H1 (cell line): ENCODE data around the gene SEMA4D. TPM values are rescaled to one million over a fixed set of nuclear protein-coding genes. Genes with fewer than 3 reads are reported as not detected.

Source experiments
- EP300 ChIP-seq, 2 experiments: IDR thresholded peaks; 1 replicate in 1 of 2; 2 replicates in 1 of 2; pipeline ENCODE4 v1.6.1; 2011 to 2012; ENCODE audit warnings: low read depth in 2 of 2, low read length in 2 of 2, mild to moderate bottlenecking in 2 of 2, borderline replicate concordance in 1 of 2, inconsistent platforms in 1 of 2, moderate library complexity in 1 of 2
- POU5F1 ChIP-seq: IDR thresholded peaks from 2 replicates; pipeline ENCODE4 v1.6.1; 2011; ENCODE audit warnings: low read depth, mild to moderate bottlenecking, low read length, moderate library complexity
- polyA plus RNA-seq, 7 experiments: library from polyadenylated mRNA; depleted of rRNA in 3 of 7; stranded (reverse) in 5 of 7; unstranded in 2 of 7; fragments of >200 nt in 5 of 7; fragments of 200-250 nt in 2 of 7; gene quantifications; 1 replicate in 5 of 7; 2 replicates in 1 of 7; 4 replicates in 1 of 7; pipeline versions ENCODE4 v1.2.1 to v1.2.3, GENCODE V29; 2011 to 2013; ENCODE audit warnings: missing spikeins in 2 of 7, mixed read lengths in 2 of 7
- total RNA-seq: library from RNA; stranded (reverse); fragmentation: NEBNext Ultra II Directional; extraction: Animal tissue kit (Norgen Biotek cat#: 25700); gene quantifications from 2 replicates; pipeline ENCODE4 v1.2.1, GENCODE V29; 2021
- TF ChIP-seq, protein P1 (sequence below): IDR thresholded peaks from 2 replicates; pipeline ENCODE4 v1.6.1; 2011; ENCODE audit warnings: low read depth, mild to moderate bottlenecking, low read length; ENCODE audit not compliant: insufficient read depth

The SEMA4D gene
- total and polyA plus RNA-seq, 2 of the 8 experiments (the other 6 are each of a cell fraction or from before 2014, with no cell fraction given) = 21.0 to 70.4 TPM

DNA sequence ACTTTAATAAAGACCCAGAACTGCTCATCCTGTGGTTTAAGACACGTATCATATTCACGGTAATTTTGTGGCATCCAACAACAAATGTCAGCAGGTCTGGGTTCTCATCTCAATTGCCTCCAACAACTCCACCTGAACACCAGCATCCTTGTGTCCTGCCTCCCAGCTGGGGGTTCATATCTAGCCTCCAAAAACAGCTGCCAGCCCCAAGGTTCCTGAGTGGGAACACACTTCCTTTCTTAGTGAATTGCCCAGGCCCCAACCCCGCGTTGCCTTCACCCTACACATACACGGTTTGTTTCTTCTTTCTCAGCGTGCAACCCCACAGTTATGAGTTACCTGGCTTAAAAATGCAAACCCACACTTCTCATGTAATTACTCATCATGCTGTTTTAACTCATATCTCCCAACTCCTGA, 77.9 kb downstream of the SEMA4D start (continued):
- TF ChIP-seq EP300 (IDR thresholded peaks at IDR 0.05; ENCODE audit: borderline replicate concordance in 1 of 2, low read depth in 2 of 2, low read length in 2 of 2) = no peak
- TF ChIP-seq, protein P1, sequence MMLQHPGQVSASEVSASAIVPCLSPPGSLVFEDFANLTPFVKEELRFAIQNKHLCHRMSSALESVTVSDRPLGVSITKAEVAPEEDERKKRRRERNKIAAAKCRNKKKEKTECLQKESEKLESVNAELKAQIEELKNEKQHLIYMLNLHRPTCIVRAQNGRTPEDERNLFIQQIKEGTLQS = no peak
- TF ChIP-seq POU5F1 = no peak
